ENCODE results near the gene PLAC1.

Gene PLAC1

GRCh38 chrX:134664202-134664601, 5.9 kb upstream of the PLAC1 start:
- Histone ChIP-seq H3K36me3 (no peaks in the 10 kb centered on the region), H3K4me1 (no peaks in the 10 kb centered on the region), H3K4me3 (ENCODE audit: low read depth, low read length) (no peak overlapping the region), H3K27me3 (no peaks in the 10 kb centered on the region), H3K9me3 (no peaks in the 10 kb centered on the region)
- no peak for TF ChIP-seq CTCF (IDR thresholded peaks at IDR 0.05; ENCODE audit: low read depth, low read length)
- no peak for DNase-seq

- Histone ChIP-seq H3K36me3 (no peaks in the 10 kb centered on the region), H3K4me3 (ENCODE audit: low read depth, low read length) (no peak overlapping the region), H3K27me3 (no peaks in the 10 kb centered on the region), H3K4me1 (no peaks in the 10 kb centered on the region), H3K9me3 (no peaks in the 10 kb centered on the region)
- no peak for DNase-seq
- TF ChIP-seq CTCF (IDR thresholded peaks at IDR 0.05; ENCODE audit: low read depth, low read length) = no peak
These were observed 3.0 kb upstream of the PLAC1 start for GRCh38 chrX:134661295-134661694.

- Histone ChIP-seq H3K4me1 (no peaks in the 10 kb centered on the region), H3K36me3 (no peaks in the 10 kb centered on the region), H3K27me3 (no peaks in the 10 kb centered on the region), H3K4me3 (ENCODE audit: low read depth, low read length) (no peak overlapping the region), H3K9me3 (no peaks in the 10 kb centered on the region)
- TF ChIP-seq CTCF (IDR thresholded peaks at IDR 0.05; ENCODE audit: low read depth, low read length) = no peak
- DNase-seq = no peak
These were observed 2.4 kb upstream of the PLAC1 start for GRCh38 chrX:134660627-134661026.

GRCh38 chrX:134659761-134660160, 1.5 kb upstream of the PLAC1 start:
- no peaks in the 10 kb centered on the region for H3K36me3 ChIP-seq
- no peak for DNase-seq
- H3K9me3 ChIP-seq = no peaks in the 10 kb centered on the region
- H3K4me1 ChIP-seq = no peaks in the 10 kb centered on the region
- H3K4me3 ChIP-seq (ENCODE audit: low read depth, low read length) = no peak overlapping the region
- H3K27me3 ChIP-seq = no peaks in the 10 kb centered on the region
- TF ChIP-seq CTCF (IDR thresholded peaks at IDR 0.05; ENCODE audit: low read depth, low read length) = no peak

- no peaks in the 10 kb centered on the region for H3K27me3 ChIP-seq
- no peak for DNase-seq
- H3K4me3 ChIP-seq (ENCODE audit: low read depth, low read length) = no peak overlapping the region
- no peak for TF ChIP-seq CTCF (IDR thresholded peaks at IDR 0.05; ENCODE audit: low read depth, low read length)
- no peaks in the 10 kb centered on the region for H3K9me3 ChIP-seq
- H3K36me3 ChIP-seq = no peaks in the 10 kb centered on the region
- H3K4me1 ChIP-seq = no peaks in the 10 kb centered on the region
These were observed 421 bp upstream of the PLAC1 start for GRCh38 chrX:134658760-134659023.

- Histone ChIP-seq H3K9me3 (no peaks in the 10 kb centered on the region), H3K27me3 (no peaks in the 10 kb centered on the region), H3K36me3 (no peaks in the 10 kb centered on the region), H3K4me1 (no peaks in the 10 kb centered on the region), H3K4me3 (ENCODE audit: low read depth, low read length) (no peak overlapping the region)
- no peak for DNase-seq
- no peak for TF ChIP-seq CTCF (IDR thresholded peaks at IDR 0.05; ENCODE audit: low read depth, low read length)
These were observed 3.8 kb downstream of the PLAC1 start for GRCh38 chrX:134654398-134655012.
